ENCODE data around the gene EFNA5. TPM values are rescaled to one million over a fixed set of nuclear protein-coding genes. Genes with fewer than 3 reads are reported as not detected.

The EFNA5 gene
- total and polyA plus RNA-seq, 2 experiments from 2014 or later = 7.5 to 10.1 TPM

- TF ChIP-seq CTCF (conservative IDR thresholded peaks at IDR 0.05; ENCODE audit: low read depth in 2 of 2) = no peak
- no peak for TF ChIP-seq ZNF331 (CRISPR knock-in tag; IDR thresholded peaks at IDR 0.05; ENCODE audit: low read depth)
- TF ChIP-seq JUNB (IDR thresholded peaks at IDR 0.05; ENCODE audit: unreplicated experiment) = no peak
- no peak for TF ChIP-seq REST (IDR thresholded peaks at IDR 0.05; ENCODE audit: unreplicated experiment)
- no peak for TF ChIP-seq ETS1 (IDR thresholded peaks at IDR 0.05)
- no peak for TF ChIP-seq CREB1 (CRISPR knock-in tag; IDR thresholded peaks at IDR 0.05; ENCODE audit: low read depth)
- no peak for TF ChIP-seq ZNF114 (CRISPR knock-in tag; IDR thresholded peaks at IDR 0.05)
Observed at GRCh38 chr5:107517185-107518033, 153.3 kb downstream of the EFNA5 start (continued).

GRCh38 chr5:107516452-107517184, 154.1 kb downstream of the EFNA5 start:
- no peaks in the 10 kb centered on the region for H4K20me1 ChIP-seq (replicated peaks; ENCODE audit: insufficient read depth)
- H3K9me3 Mint-ChIP-seq = no peaks in the 10 kb centered on the region
- H3K9me2 ChIP-seq (ENCODE audit: insufficient read depth) = no peaks in the 10 kb centered on the region
- peaks cover 7% of the 10 kb centered on the region for H3K27me3 Mint-ChIP-seq (ENCODE audit: insufficient read depth, low read depth, poor library complexity)
- peaks cover 10% of the 10 kb centered on the region; the same call in 1 of the 2 replicates for H3K79me2 ChIP-seq (replicated peaks; ENCODE audit: insufficient read depth)
- H3K4me1 ChIP-seq (ENCODE audit: insufficient read depth) = peaks cover 66% of the 10 kb centered on the region
- H3K27me3 ChIP-seq (ENCODE audit: insufficient read depth) = no peaks in the 10 kb centered on the region
- no peaks in the 10 kb centered on the region for H3F3A ChIP-seq (replicated peaks; ENCODE audit: low read depth)
- no peak overlapping the region for H3K4me3 ChIP-seq
- H3K36me3 ChIP-seq (ENCODE audit: insufficient read depth) = no peaks in the 10 kb centered on the region
- no peak overlapping the region for H2AFZ ChIP-seq
- no peak overlapping the region for H3K27ac Mint-ChIP-seq
- DNase-seq (ENCODE audit: low spot score) (no peak), ATAC-seq (no peak)
- H3K4me3 Mint-ChIP-seq = no peak overlapping the region
- no peak overlapping the region for H3K4me2 ChIP-seq
- H3K4me1 Mint-ChIP-seq = peaks cover 71% of the 10 kb centered on the region
- no peak overlapping the region for H3K27ac ChIP-seq (ENCODE audit: low read depth)
- no peaks in the 10 kb centered on the region for H3K36me3 Mint-ChIP-seq (ENCODE audit: low read depth)
- no peak for TF ChIP-seq ZNF331 (CRISPR knock-in tag; IDR thresholded peaks at IDR 0.05; ENCODE audit: low read depth)
- no peak for TF ChIP-seq REST (IDR thresholded peaks at IDR 0.05; ENCODE audit: unreplicated experiment)
- TF ChIP-seq NANOG (IDR thresholded peaks at IDR 0.05; ENCODE audit: borderline replicate concordance) = no peak
- TF ChIP-seq JUNB (IDR thresholded peaks at IDR 0.05; ENCODE audit: unreplicated experiment) = no peak
